K562 (cell line): ENCODE data around the gene GATA1. TPM values are rescaled to one million over a fixed set of nuclear protein-coding genes. Genes with fewer than 3 reads are reported as not detected.

Experiments
- CBX1 ChIP-seq: sonication (generic); IDR thresholded peaks from 2 replicates; pipeline ENCODE4 v1.6.1; 2016; ENCODE audit warnings: antibody characterized with exemption, low read depth, mild to moderate bottlenecking
- CHD4 ChIP-seq: fragments of 200-600 bp; sonication (generic); IDR thresholded peaks from 3 replicates; pipeline ENCODE4 v1.6.1; 2012; ENCODE audit warnings: low read depth, mild to moderate bottlenecking, mixed read lengths, low read length, inconsistent platforms; ENCODE audit not compliant: insufficient read depth, insufficient replicate concordance, poor library complexity, severe bottlenecking
- CREB1 ChIP-seq, 2 experiments: sonication (generic) in 1 of 2; formaldehyde crosslinking in 1 of 2; IDR thresholded peaks; 2 replicates each; pipeline versions ENCODE4 v1.6.1 to v1.8.0; 2012 to 2022; ENCODE audit warnings: inconsistent platforms in 1 of 2, mild to moderate bottlenecking in 1 of 2, missing genetic modification reagents in 1 of 2, moderate library complexity in 1 of 2
- FOXM1 ChIP-seq, 2 experiments: fragments of 450-650 bp in 1 of 2; sonication (generic) in 1 of 2; formaldehyde crosslinking in 1 of 2; IDR thresholded peaks; 2 replicates each; pipeline versions ENCODE4 v1.6.1 to v1.9.0; 2017 to 2022; ENCODE audit warnings: low read depth in 2 of 2, mild to moderate bottlenecking in 2 of 2, missing genetic modification reagents in 1 of 2, moderate library complexity in 1 of 2
- GTF2E2 ChIP-seq: fragments of 200-800 bp; sonication (Bioruptor generic); IDR thresholded peaks from 2 replicates; pipeline ENCODE4 v1.6.1; 2016; ENCODE audit warnings: missing genetic modification characterization, missing compliant biosample characterization
- HIVEP1 ChIP-seq: fragments of 250-450 bp; sonication (Bioruptor Pico); IDR thresholded peaks from 2 replicates; pipeline ENCODE4 v1.4.0; 2020; ENCODE audit warnings: mild to moderate bottlenecking
- KAT8 ChIP-seq: fragments of 450-650 bp; IDR thresholded peaks from 2 replicates; pipeline ENCODE4 v1.6.1; 2016; ENCODE audit warnings: low read depth, mild to moderate bottlenecking
- L3MBTL2 ChIP-seq: fragments of 450-650 bp; IDR thresholded peaks from 2 replicates; pipeline ENCODE4 v1.6.1; 2016; ENCODE audit warnings: mild to moderate bottlenecking, moderate library complexity
- RBBP5 ChIP-seq: fragments of 200-600 bp; sonication (generic); IDR thresholded peaks from 2 replicates; pipeline ENCODE4 v1.6.1; 2012; ENCODE audit warnings: borderline replicate concordance, mild to moderate bottlenecking, low read length, control low read depth, inconsistent platforms; ENCODE audit not compliant: insufficient read depth, poor library complexity, severe bottlenecking
- THRAP3 ChIP-seq: fragments of 450-650 bp; IDR thresholded peaks from 2 replicates; pipeline ENCODE4 v1.6.1; 2016; ENCODE audit warnings: mild to moderate bottlenecking, inconsistent platforms, borderline replicate concordance
- ZEB2 ChIP-seq: fragments of 450-650 bp; IDR thresholded peaks from 2 replicates; pipeline ENCODE4 v1.6.1; 2016
- ZKSCAN8 ChIP-seq: fragments of 200-800 bp; sonication (Bioruptor generic); IDR thresholded peaks from 2 replicates; pipeline ENCODE4 v1.6.1; 2016; ENCODE audit warnings: missing genetic modification characterization, missing compliant biosample characterization
- ZNF143 ChIP-seq: sonication (generic); formaldehyde crosslinking; IDR thresholded peaks from 2 replicates; pipeline ENCODE4 v1.9.0; 2022; ENCODE audit warnings: mild to moderate bottlenecking, missing genetic modification reagents
- ZNF324 ChIP-seq: fragments of 250-450 bp; sonication (Bioruptor Pico); IDR thresholded peaks from 2 replicates; pipeline ENCODE4 v1.4.0; 2020; ENCODE audit warnings: mild to moderate bottlenecking
- ZNF707 ChIP-seq: fragments of 250-450 bp; sonication (Bioruptor Pico); conservative IDR thresholded peaks from 2 replicates; pipeline ENCODE4 v1.8.0; 2022; ENCODE audit warnings: inconsistent platforms, mild to moderate bottlenecking, moderate library complexity
- polyA plus RNA-seq, 8 experiments: library from polyadenylated mRNA; depleted of rRNA in 4 of 8; stranded (reverse) in 5 of 8; unstranded in 3 of 8; fragments of >200 nt; fragmentation: Nextera tagmentation in 2 of 8; fragmentation: Illumina TruSeq in 1 of 8; extraction: Ambion mirVana in 2 of 8; extraction: Trizol in 1 of 8; gene quantifications; 2 replicates each; pipeline versions ENCODE4 v1.2.1 to v1.2.3, GENCODE V29; 2011 to 2014; ENCODE audit warnings: inconsistent platforms in 1 of 8, missing spikeins in 1 of 8
- total RNA-seq, 7 experiments: library from RNA; depleted of rRNA in 6 of 7; stranded (reverse); fragments of >200 nt in 6 of 7; fragmentation: Illumina TruSeq in 2 of 7; extraction: Trizol in 2 of 7; gene quantifications; 2 replicates each; pipeline versions ENCODE4 v1.2.1 to v1.2.3, GENCODE V29; 2011 to 2021; ENCODE audit warnings: low replicate concordance in 1 of 7
- TF ChIP-seq, protein P1 (sequence below): sonication (generic); formaldehyde crosslinking; IDR thresholded peaks from 2 replicates; pipeline ENCODE4 v1.8.0; 2022; ENCODE audit warnings: mild to moderate bottlenecking, missing genetic modification reagents
- TF ChIP-seq, protein P2 (sequence below), 2 experiments: fragments of 450-650 bp in 1 of 2; sonication (generic) in 1 of 2; formaldehyde crosslinking in 1 of 2; IDR thresholded peaks in 1 of 2; conservative IDR thresholded peaks in 1 of 2; 2 replicates each; pipeline versions ENCODE4 v1.6.1 to v1.8.1; 2016 to 2023; ENCODE audit warnings: mild to moderate bottlenecking in 2 of 2, moderate library complexity in 2 of 2, inconsistent platforms in 1 of 2, missing genetic modification reagents in 1 of 2
- TF ChIP-seq, protein P3 (sequence below): fragments of 250-450 bp; sonication (Bioruptor Pico); IDR thresholded peaks from 2 replicates; pipeline ENCODE4 v1.4.0; 2020
- TF ChIP-seq, protein P4 (sequence below): sonication (generic); formaldehyde crosslinking; IDR thresholded peaks from 2 replicates; pipeline ENCODE4 v1.8.0; 2022; ENCODE audit warnings: missing genetic modification reagents, mild to moderate bottlenecking, borderline replicate concordance

Gene GATA1
- total and polyA plus RNA-seq, 9 of the 15 experiments (the other 6 are each of a cell fraction or from before 2014, with no cell fraction given): 11.9 to 291 (median 116) TPM

DNA sequence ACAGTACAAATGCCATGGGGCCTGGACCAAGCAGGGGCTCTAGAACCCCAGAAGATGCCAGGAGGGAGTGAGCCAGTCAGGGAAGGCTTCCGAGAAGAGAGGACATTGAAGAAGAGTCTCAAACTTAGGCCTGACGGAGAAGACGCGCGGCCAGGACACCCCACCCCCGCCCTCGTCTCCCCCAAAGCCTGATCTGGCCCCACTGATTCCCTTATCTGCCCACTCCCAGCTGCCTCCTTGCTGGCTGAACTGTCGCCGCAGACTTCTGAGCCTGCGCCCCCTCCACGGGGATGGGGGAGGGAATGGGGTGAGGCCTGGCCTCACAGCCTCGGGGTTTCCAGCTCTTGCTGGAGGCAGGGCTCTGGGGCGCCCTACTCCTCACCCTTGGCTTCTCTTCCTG lies 3.6 kb upstream of the GATA1 start (continued):
- TF ChIP-seq, protein P1, sequence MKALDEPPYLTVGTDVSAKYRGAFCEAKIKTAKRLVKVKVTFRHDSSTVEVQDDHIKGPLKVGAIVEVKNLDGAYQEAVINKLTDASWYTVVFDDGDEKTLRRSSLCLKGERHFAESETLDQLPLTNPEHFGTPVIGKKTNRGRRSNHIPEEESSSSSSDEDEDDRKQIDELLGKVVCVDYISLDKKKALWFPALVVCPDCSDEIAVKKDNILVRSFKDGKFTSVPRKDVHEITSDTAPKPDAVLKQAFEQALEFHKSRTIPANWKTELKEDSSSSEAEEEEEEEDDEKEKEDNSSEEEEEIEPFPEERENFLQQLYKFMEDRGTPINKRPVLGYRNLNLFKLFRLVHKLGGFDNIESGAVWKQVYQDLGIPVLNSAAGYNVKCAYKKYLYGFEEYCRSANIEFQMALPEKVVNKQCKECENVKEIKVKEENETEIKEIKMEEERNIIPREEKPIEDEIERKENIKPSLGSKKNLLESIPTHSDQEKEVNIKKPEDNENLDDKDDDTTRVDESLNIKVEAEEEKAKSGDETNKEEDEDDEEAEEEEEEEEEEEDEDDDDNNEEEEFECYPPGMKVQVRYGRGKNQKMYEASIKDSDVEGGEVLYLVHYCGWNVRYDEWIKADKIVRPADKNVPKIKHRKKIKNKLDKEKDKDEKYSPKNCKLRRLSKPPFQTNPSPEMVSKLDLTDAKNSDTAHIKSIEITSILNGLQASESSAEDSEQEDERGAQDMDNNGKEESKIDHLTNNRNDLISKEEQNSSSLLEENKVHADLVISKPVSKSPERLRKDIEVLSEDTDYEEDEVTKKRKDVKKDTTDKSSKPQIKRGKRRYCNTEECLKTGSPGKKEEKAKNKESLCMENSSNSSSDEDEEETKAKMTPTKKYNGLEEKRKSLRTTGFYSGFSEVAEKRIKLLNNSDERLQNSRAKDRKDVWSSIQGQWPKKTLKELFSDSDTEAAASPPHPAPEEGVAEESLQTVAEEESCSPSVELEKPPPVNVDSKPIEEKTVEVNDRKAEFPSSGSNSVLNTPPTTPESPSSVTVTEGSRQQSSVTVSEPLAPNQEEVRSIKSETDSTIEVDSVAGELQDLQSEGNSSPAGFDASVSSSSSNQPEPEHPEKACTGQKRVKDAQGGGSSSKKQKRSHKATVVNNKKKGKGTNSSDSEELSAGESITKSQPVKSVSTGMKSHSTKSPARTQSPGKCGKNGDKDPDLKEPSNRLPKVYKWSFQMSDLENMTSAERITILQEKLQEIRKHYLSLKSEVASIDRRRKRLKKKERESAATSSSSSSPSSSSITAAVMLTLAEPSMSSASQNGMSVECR: no peak
- TF ChIP-seq FOXM1 (IDR thresholded peaks at IDR 0.05; ENCODE audit: low read depth) (peak; percentile 89), FOXM1 (CRISPR knock-in tag; IDR thresholded peaks at IDR 0.05; ENCODE audit: low read depth) (no peak), ZNF324 (no peak), L3MBTL2 (peak; percentile 33; the same call in 1 of the 2 replicates), ZNF143 (CRISPR knock-in tag) (no peak), ZNF707 (CRISPR knock-in tag) (no peak), ZKSCAN8 (no peak), ZEB2 (no peak), HIVEP1 (no peak), KAT8 (no peak), CHD4 (no peak), CREB1 (IDR thresholded peaks at IDR 0.05) (peak; percentile 64; the same call in 1 of the 2 replicates), CREB1 (CRISPR knock-in tag; IDR thresholded peaks at IDR 0.05) (peak; percentile 58; the same call in 1 of the 2 replicates), RBBP5 (peak; percentile 18), THRAP3 (no peak), GTF2E2 (tag) (no peak), CBX1 (peak; percentile 42; the same call in 1 of the 2 replicates)
- TF ChIP-seq, protein P2, sequence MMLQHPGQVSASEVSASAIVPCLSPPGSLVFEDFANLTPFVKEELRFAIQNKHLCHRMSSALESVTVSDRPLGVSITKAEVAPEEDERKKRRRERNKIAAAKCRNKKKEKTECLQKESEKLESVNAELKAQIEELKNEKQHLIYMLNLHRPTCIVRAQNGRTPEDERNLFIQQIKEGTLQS (IDR thresholded peaks at IDR 0.05): no peak
- TF ChIP-seq, protein P2 (CRISPR knock-in tag; conservative IDR thresholded peaks at IDR 0.05): no peak
- TF ChIP-seq, protein P3, sequence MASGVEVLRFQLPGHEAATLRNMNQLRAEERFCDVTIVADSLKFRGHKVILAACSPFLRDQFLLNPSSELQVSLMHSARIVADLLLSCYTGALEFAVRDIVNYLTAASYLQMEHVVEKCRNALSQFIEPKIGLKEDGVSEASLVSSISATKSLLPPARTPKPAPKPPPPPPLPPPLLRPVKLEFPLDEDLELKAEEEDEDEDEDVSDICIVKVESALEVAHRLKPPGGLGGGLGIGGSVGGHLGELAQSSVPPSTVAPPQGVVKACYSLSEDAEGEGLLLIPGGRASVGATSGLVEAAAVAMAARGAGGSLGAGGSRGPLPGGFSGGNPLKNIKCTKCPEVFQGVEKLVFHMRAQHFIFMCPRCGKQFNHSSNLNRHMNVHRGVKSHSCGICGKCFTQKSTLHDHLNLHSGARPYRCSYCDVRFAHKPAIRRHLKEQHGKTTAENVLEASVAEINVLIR: no peak
- TF ChIP-seq, protein P4, sequence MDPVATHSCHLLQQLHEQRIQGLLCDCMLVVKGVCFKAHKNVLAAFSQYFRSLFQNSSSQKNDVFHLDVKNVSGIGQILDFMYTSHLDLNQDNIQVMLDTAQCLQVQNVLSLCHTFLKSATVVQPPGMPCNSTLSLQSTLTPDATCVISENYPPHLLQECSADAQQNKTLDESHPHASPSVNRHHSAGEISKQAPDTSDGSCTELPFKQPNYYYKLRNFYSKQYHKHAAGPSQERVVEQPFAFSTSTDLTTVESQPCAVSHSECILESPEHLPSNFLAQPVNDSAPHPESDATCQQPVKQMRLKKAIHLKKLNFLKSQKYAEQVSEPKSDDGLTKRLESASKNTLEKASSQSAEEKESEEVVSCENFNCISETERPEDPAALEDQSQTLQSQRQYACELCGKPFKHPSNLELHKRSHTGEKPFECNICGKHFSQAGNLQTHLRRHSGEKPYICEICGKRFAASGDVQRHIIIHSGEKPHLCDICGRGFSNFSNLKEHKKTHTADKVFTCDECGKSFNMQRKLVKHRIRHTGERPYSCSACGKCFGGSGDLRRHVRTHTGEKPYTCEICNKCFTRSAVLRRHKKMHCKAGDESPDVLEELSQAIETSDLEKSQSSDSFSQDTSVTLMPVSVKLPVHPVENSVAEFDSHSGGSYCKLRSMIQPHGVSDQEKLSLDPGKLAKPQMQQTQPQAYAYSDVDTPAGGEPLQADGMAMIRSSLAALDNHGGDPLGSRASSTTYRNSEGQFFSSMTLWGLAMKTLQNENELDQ: no peak
